GM12875 (cell line): ENCODE results near the gene SMCR8.

Source experiments
- H3K4me3 ChIP-seq: one replicate; pipeline ENCODE4 v1.5.1; 2011; ENCODE audit warnings: low read depth, low read length, control low read depth
- TF ChIP-seq, protein P1 (sequence below): IDR thresholded peaks from 2 replicates; pipeline ENCODE4 v1.5.1; 2011; ENCODE audit warnings: low read depth, mild to moderate bottlenecking, control low read depth, inconsistent platforms, low read length, moderate library complexity, borderline replicate concordance; ENCODE audit not compliant: insufficient read depth

SMCR8 gene

DNA sequence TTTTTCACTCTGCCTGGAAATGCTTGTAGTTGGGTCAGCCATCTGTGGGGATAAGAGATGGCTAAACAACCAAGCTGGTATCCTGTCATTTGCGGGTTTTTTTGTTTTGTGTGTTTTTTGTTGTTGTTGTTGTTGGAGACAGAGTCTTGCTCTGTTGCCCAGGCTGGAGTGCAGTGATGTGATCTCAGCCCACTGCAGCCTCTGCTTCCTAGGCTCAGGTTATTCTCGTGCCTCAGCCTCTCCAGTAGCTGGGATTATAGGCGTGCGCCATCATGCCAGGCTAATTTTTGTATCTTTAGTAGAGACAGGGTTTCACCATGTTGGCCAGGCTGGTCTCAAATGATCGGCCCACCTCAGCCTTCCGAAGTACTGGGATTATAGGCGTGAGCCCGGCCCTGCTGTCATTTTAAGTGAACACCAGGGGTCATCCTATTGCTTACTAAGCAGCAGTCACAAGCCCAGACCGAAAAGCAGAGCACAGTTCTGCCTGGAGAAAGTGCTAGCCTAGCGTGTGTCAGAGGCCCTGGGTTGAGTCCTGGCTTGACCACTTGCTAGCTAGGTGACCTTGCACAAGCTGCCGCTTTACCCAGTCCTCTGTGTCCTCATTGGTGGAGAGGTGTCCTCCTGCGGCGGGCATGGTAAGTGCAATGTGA lies 4.6 kb downstream of the SMCR8 start:
- TF ChIP-seq, protein P1, sequence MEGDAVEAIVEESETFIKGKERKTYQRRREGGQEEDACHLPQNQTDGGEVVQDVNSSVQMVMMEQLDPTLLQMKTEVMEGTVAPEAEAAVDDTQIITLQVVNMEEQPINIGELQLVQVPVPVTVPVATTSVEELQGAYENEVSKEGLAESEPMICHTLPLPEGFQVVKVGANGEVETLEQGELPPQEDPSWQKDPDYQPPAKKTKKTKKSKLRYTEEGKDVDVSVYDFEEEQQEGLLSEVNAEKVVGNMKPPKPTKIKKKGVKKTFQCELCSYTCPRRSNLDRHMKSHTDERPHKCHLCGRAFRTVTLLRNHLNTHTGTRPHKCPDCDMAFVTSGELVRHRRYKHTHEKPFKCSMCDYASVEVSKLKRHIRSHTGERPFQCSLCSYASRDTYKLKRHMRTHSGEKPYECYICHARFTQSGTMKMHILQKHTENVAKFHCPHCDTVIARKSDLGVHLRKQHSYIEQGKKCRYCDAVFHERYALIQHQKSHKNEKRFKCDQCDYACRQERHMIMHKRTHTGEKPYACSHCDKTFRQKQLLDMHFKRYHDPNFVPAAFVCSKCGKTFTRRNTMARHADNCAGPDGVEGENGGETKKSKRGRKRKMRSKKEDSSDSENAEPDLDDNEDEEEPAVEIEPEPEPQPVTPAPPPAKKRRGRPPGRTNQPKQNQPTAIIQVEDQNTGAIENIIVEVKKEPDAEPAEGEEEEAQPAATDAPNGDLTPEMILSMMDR = peak; percentile 27; the same call in 1 of the 2 replicates
- no peak overlapping the region for H3K4me3 ChIP-seq

DNA sequence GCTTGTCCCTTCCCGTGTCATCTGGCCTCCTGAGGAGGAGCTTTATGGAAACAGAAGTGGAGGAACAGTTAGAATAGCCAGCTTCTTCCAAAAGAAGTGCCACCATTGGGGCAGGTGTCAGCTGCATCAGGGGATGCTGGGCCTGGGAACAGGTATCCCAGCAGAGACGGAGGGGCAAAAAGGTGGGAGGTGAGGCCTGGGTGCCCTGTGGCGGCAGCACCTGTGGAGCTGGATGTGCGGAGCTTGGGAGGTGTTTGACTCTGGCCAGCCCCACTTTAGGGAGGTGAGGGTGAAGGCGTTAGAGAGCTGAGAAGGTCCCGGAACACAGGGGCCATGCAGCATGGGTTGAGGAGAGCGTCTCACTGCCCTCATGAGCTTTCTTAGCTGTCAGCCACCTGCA lies 5.2 kb downstream of the SMCR8 start:
- no peak overlapping the region for H3K4me3 ChIP-seq
- TF ChIP-seq, protein P1 = no peak

DNA sequence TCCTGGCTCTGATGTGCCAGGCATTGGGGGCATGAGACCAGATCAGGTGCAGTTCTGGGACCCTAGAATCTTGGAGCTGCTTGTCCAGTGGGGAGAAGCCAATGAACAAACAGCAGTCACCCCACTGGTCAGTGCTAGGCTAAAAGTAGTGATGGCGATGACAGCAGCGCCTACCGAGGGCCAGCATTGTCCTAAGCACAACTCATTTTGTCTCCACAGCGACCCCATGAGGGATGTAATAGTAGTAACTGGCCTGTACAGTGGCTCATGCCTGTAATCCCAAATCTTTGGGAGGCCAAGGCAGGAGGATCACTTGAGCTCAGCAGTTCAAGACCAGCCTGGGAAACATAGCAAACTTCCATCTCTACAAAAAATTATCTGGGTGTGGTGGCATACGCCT lies 6.2 kb downstream of the SMCR8 start:
- TF ChIP-seq, protein P1 = 0 out of 2 replicates have a peak, but pooled peaks have one; percentile 8
- H3K4me3 ChIP-seq = no peak overlapping the region

DNA sequence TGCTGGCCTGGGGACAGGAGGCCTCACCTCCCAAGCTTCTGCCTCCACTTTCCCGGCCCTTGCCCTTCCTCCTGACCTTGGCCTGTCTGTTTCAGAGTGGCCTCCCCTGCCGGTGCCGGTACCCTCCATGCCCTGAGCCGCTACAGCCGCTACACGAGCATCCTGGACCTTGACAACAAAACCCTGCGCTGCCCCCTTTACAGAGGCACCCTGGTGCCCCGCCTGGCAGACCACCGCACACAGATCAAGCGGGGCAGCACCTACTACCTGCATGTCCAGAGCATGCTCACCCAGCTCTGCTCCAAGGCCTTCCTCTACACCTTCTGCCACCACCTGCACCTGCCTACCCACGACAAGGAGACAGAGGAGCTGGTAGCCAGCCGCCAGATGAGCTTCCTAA lies 7.4 kb downstream of the SMCR8 start:
- TF ChIP-seq, protein P1 = no peak
- H3K4me3 ChIP-seq = no peak overlapping the region

DNA sequence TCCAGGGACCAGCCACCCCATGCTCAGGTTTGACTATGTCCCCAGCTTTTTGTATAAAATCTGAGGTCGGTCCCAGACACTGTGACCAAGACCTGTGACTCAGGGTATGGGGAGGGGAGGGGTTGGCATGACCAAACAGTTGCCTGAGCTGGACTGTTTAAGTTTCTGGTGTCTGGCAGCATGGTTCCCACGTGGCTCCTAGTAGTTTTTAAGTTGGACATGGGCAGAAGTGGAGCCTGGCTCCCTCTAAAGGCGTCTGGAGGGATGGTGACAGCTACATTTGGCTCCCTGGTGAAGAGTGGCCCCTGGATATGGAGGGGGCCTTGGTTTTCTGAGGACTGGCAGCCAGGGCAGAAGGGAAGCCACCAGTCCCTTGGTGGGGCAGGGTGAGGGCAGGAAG lies 7.9 kb downstream of the SMCR8 start:
- no peak overlapping the region for H3K4me3 ChIP-seq
- TF ChIP-seq, protein P1 = no peak

DNA sequence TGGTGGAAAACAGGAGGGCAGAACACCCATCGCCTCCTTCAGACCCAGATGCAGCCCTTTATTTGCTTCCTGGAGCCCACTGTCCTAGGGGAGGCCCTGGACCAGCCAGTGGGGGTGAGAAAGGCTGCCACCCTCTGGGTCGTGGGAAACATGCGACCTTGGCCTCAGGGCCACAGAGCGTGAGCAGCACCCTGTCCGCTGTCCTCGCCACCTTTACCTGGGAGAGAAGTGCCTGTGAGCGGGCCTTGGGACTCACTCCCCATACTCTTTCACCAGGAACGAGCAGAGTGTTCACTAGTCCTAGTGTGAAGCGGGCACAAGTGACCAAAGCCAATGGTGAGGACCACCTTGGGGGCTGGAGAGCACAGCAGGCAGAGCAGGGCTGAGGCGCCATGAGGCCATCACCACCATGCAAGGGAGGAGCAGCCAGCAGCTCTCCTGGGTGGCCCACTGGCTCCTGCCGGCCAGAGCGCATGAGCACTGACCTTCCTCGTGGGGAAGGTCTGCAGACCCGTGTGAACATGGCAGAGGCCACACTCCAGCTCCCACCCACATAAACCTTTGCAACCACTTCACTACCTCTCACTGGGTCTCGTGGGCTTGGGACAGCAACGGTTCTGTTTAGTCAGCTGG lies 8.5 kb downstream of the SMCR8 start:
- H3K4me3 ChIP-seq = no peak overlapping the region
- TF ChIP-seq, protein P1 = no peak
